Right forelimb (tissue), 1 donor: Measurements from ENCODE around the gene GOLGA1.

ENCODE experiments used
- DNase-seq: peaks from one replicate; pipeline ENCODE4 v3.0.0-alpha.2; 2018

Gene GOLGA1

DNA sequence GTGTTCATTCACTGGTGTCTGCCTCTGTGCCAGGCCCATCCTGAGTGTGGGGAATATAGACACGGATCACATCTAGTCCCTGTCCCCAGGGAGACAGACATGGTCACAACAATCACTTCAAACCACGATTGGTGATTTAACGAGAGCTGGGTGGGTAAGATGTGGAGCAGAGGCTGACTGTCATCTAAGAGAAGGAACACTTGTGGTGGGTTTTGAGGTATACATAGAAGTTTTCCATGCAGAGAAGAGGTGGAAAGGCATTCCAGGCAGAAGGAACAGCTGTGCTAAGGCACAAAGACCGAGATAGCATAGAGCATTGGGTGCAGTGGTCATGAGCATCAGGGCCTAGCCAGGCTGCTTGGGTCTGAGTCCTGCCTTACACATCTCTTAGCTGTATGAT, 110.3 kb downstream of the GOLGA1 start:
- DNase-seq, result no peak

GRCh38 chr9:124829334-124829669, 111.6 kb downstream of the GOLGA1 start:
- DNase-seq, result no peak

GRCh38 chr9:124828489-124829333, 112.2 kb downstream of the GOLGA1 start:
- DNase-seq, result no peak
